GM18861 (cell line): ENCODE data around the gene UTRN.

Source experiments
- ATAC-seq: cut with Tn5 transposase; IDR thresholded peaks from one replicate; pipeline ENCODE4 v1.9.1; 2021; ENCODE audit not compliant: unreplicated experiment

UTRN gene

GRCh38 chr6:144284783-144285547 is at the start of gene UTRN:
TSS of gene UTRN (plus strand) at chr6:144285335. CDS start at chr6:144291829, 6,494 bp downstream.
- peak; percentile 41 for ATAC-seq

DNA sequence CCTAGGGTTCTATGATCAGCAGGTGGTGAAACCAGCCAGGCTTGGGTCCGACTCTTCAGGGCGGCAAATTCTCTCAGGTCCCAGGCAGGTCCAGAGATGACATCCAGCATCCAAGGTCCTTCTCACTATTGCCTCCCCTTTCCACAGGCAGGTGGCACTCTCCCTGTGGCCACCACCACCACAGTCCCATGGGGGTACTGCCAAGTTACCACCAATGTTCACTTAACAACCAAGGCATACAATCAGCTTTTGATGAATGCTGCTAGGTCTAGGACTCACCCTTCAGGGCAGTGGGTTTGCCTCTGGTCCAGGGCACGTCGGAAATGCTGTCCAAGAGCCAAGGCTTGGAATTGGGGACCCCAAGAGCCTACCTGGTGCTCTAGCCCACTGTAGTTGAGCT is 40.4 kb upstream of the UTRN start:
- ATAC-seq, result no peak

- no peak for ATAC-seq
Observed at GRCh38 chr6:144246988-144247387, 38.1 kb upstream of the UTRN start.

GRCh38 chr6:144248003-144248402 is 37.1 kb upstream of the UTRN start:
- no peak for ATAC-seq

DNA sequence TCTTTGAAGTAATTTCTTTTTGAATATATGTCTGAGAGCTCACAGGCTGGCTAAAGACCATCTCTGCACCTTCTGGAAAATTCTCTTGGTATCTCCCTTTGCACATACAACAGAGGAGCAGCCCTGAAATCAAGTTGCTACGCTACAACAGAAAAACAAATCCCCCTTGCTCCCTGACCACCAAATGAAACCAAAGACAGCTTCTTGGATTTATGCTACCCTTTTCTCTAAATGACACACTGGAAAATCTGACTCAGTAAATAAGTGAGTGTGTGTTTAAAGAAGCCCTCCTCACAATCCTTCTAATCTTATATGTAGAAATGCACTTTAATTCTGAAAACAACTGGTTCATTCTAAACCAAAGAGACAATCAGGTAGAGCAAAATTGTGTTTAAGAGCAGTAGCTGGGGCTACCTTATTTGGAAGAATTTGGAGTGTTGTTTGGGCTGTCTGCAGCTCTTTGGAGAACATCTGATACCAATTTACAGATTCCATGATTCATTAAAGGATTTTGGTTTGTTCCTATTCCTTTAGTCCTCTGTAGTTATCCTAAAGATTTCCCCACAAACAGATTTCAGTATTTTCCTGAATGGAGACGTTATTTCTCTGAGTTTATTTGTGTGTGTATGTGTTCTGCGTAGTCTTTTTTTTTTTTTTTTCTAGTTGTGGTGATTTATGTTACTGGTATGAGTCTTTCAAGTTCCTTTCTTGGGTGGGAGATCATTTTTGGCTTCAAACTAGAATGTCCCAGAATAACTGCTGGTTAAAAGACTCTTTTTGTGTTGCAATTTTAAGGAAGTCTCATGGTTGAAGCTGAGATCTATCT is 36.4 kb upstream of the UTRN start:
- ATAC-seq, result peak; percentile 39

- ATAC-seq, result no peak
Observed at GRCh38 chr6:144250276-144250675, 34.9 kb upstream of the UTRN start.

- no peak for ATAC-seq
Observed at GRCh38 chr6:144252259-144252658, 32.9 kb upstream of the UTRN start.

- ATAC-seq, result no peak
Observed at GRCh38 chr6:144259986-144260385, 25.1 kb upstream of the UTRN start.

DNA sequence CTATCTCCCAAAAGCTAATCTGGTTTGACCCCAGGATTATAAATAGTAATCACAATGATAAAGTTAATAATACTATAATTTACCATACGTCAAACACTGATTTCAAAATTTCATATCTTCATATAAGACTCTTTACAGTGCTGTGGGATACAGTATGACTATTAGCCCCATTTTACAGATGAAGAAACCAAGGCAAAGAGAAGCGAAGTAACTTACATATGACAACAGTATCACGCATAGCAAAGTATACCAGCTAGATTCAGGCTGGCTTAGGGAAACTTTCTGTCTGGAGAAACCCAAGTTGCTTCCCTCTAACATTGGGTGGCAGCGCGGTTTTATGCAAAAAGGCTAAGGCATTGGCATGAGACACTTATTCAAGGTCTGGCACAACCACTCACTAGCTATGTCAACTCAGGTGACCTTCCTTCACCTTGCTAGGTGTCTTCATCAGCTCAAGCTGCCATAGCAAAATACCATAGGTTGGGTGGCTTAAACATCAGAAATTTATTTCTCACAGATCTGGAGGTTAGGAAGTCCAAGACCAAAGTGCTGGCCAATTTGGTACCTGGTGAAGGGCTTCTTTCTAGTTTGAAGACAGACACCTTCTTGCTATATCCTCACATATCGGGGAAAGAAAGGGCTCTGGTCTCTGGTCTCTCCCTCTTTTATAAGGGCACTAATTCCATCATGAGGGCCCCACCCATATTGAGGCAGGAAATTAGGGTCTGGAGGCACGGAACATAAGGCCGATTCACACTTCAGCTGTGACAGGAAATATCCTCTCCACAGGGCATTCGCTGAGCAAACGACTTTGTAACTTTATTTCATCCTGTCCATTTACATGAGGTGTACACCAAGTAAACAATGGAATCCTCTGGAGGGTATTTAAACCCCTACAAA is 22.4 kb upstream of the UTRN start:
- no peak for ATAC-seq

GRCh38 chr6:144263786-144264185 is 21.3 kb upstream of the UTRN start:
- ATAC-seq, result no peak

GRCh38 chr6:144264270-144265060 is 20.7 kb upstream of the UTRN start:
- ATAC-seq, result no peak

DNA sequence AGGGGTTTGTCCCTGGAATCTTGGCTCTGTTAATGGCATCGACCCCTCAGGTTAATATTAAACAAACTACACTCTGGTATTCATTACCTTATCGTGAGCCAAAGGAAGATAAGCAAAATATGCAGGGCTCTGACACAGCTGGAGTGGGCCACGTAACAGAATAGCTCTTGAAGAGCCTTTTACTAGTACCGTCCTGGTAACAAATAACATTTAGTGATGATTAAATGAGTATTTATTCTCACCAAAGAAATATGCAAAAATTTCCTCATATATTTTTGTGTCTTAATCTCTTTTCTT is 20.1 kb upstream of the UTRN start:
- ATAC-seq, result no peak

GRCh38 chr6:144265390-144265789 is 19.7 kb upstream of the UTRN start:
- ATAC-seq, result peak; percentile 78

DNA sequence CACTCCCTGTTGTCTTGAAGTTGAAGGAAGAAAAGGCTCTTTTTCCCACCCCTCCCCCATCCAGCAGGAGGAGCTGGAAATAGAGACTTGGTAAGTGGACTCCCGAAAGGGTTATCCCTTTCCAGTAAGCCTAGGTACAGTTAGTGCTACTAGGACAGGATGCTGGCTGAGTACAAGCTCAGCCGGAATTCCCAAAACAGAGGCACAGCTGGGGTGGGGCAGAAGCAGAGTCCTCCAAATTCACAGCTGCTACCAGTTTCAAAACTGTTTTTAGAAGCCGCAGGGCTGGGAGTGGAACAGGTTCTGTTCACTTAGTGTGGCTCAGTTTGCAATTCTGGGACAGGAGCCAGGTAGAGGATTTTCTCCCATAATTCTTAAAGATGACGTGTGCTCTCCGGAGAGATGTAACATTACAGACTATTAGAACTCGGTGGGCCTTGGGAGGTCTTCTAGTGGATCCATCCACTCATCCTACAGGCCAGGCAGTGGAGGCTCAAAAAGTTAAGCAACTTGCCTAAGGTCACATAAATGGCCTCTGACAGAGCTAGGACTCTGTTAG is 19.0 kb upstream of the UTRN start:
- ATAC-seq, result no peak

- no peak for ATAC-seq
Observed at GRCh38 chr6:144268794-144269349, 16.3 kb upstream of the UTRN start.

GRCh38 chr6:144277174-144277573 is 8.0 kb upstream of the UTRN start:
- ATAC-seq, result no peak

GRCh38 chr6:144277605-144278227 is 7.4 kb upstream of the UTRN start:
- no peak for ATAC-seq

- no peak for ATAC-seq
Observed at GRCh38 chr6:144278659-144279314, 6.3 kb upstream of the UTRN start.
